GM18508 (cell line): ENCODE results near the gene KLK11.
"Not testable (repeated sequence)": the region's sequence is repeated elsewhere in the genome, so short reads cannot be mapped to it uniquely, and the experiment has no call there.

Experiments
- ATAC-seq: cut with Tn5 transposase; IDR thresholded peaks from one replicate; pipeline ENCODE4 v1.9.1; 2021; ENCODE audit warnings: moderate number of reproducible peaks; ENCODE audit not compliant: insufficient read depth, unreplicated experiment

KLK11 gene

GRCh38 chr19:51007488-51007887 lies 18.9 kb downstream of the KLK11 start:
- no peak for ATAC-seq

GRCh38 chr19:51006406-51006805 lies 20.0 kb downstream of the KLK11 start:
- ATAC-seq, result no peak

GRCh38 chr19:51005248-51005647 lies 21.2 kb downstream of the KLK11 start:
- ATAC-seq, result no peak

- no peak for ATAC-seq
Measured at GRCh38 chr19:51003316-51003715, 23.1 kb downstream of the KLK11 start.

- ATAC-seq, result no peak
Measured at GRCh38 chr19:51002542-51003311, 23.7 kb downstream of the KLK11 start.

DNA sequence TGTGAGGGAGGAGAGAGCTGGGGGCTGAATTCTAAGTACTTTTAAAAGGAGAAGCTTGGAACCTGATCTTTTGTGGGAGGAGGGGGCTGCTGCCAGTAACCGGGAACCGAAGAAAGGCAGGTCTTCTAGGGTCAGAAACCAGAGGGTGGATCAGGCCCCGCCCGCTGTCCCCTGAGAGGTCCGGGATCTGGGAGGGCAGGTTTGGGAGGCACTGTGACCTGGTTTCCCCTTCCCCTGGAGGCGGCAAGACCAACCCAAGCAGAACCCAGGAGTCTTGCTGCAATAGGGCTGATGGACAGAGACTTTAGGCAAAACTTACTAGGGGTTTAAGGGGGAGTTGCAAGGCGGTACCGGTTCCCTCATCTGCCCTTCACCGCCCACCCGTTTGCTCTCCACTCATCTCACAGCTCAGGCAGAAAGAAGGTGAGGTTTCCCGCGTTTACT lies 24.3 kb downstream of the KLK11 start:
- ATAC-seq, result no peak

DNA sequence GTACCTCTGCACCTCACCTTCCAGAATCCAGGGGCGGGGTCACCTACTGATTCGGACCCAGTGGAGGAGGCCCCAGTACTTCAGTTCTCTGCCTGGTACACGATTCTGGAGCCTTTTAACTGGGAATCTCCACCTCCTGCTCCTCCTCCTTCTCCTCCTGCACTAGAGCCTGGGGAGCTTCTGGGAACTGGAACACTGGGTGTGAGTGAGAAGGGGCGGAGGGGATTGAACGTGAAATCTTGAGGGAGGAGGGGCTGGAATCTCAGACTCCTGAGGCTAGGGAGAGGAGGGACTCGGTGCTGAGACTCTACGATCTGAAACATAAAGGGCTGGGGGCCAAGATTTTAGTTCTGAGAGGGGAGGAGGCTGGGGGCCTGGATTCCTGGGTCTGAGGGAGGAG lies 24.9 kb downstream of the KLK11 start, which contains the start of gene KLK8:
Gene KLK8, minus strand, starts transcription at position 90 of the 400 bp plus-strand sequence. CDS start 437 bp downstream, outside the sequence.
- ATAC-seq, result no peak

- ATAC-seq, result no peak
Measured at GRCh38 chr19:51000981-51001380, 25.4 kb downstream of the KLK11 start.

DNA sequence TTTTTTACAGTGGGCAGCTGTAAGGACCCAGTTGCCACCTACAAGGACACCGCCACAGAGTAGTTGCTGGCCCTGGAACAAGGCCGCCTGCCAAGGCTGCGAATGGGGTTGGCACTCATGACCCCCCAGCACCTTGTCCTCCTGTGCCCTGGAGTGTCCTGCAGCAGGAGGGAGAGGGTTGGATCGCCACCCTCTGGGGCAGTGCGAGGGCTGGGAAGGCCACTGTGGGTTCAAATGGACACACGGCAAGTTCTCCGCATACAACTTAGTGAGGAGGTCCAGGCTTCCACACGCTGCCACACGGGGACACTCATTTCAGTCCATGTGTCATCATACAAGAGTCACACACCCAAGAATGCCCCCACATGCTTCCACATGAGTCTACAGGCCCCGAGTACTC lies 26.0 kb downstream of the KLK11 start:
- ATAC-seq, result no peak

DNA sequence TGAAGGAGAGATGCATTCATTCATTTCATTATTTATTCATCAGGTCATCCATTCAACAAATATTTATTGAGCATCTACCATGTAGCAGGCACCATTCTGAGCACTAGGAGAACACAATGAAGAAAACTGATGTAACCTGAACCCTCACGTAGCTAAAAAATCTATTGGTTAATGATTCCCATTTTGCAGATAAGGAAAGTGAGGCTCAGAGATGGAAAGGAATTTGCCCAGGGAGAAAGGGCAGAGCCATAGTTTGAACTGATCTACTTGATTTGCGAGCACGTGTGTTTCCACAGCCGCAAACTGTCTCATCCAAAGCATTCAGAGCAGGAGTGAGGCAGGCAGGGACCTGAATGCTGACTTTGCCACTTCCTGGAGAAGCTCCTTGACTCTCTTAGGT lies 27.7 kb downstream of the KLK11 start:
- no peak for ATAC-seq

GRCh38 chr19:50998061-50998460 lies 28.4 kb downstream of the KLK11 start:
- ATAC-seq, result no peak

DNA sequence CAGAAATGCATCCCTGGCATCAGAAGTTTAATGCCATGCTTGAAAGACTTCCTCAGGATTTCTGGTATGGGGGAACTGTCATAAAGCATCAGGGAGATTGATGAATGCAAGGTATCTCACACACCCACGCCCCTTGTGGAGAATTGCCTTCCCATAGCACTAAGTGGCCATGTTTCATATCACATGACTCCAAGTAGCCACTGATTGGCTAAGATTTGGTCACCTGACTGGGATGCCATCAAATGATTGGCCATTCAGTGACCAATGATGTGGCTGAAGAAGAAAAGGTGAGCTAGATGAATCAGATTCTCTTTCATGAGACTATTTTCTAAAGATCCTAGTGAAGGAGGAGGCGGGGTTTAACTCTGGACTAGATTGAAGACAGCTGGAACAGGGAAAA lies 32.3 kb downstream of the KLK11 start:
- ATAC-seq, result no peak

DNA sequence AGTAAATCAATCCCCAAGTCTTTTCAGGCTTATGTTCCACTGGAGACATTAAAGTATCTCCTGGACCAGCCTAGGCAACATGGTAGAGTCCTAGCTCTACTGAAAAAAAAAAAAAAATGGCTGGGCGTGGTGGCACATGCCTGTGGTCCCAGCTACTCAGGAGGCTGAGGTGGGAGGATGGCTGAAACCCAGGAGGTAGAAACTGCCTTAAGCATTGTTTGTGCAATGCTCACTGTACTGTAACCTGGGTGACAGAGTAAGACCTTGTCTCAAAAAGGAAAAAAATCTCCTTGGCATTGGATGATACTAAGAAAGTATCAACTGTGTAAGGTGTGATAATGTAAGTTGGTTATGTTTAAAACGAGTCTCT lies 33.8 kb downstream of the KLK11 start:
- no peak for ATAC-seq

DNA sequence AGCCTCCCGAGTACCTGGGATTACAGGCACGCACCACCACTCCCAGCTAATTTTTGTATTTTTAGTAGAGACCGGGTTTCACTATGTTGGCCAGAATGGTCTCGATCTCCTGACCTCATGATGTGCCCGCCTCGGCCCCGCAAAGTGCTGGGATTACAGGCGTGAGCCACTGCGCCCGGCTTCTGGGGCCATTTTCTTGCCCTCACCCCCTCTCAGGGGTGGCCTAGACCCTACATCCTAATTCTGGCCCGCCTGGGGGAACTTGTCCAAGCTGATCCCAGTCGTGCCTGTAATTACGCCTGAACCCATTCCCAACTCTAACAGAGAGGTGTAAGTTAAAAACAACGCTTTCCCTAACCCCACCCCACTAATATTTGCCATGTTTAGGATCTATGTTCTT lies 42.0 kb downstream of the KLK11 start:
- ATAC-seq, result not testable (repeated sequence)

DNA sequence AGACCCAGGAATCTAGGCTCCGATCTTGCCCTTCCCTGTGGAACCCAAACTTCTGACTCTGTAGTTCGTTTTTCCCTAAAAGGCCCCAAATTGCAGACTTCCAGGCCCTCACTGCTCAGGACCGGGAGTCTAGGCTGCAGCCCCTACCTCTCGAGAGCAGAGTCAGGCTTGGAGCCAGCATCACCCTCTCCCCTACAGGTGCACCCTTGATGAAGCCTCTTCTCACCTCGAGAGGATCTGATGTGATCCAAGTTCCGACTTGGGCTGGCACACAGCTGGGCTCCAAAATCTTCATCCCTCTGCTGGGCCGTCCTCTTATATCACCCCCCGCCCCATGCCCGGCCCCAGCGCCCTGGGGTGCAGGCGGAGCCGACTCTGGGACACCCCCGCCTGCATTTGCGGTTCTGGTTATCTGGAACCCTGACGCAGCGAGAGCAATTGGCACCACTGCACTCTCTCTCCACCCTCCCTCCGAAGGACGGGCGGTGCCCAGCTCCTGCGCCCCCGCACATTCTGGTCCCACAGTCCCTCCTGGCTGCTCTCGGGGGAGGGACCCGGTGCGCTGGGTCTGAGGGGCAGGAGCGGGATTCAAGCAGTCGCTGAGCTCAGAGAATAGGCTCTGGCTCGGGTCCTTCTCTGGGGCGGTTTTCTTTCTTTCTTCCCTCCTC lies 42.7 kb downstream of the KLK11 start, which contains the start of gene KLK7:
Gene KLK7, minus strand, starts transcription at position 293 of the 668 bp plus-strand sequence. CDS start 1,518 bp downstream, outside the sequence.
- no peak for ATAC-seq

- no peak for ATAC-seq
Measured at GRCh38 chr19:50982186-50982585, 44.2 kb downstream of the KLK11 start.

DNA sequence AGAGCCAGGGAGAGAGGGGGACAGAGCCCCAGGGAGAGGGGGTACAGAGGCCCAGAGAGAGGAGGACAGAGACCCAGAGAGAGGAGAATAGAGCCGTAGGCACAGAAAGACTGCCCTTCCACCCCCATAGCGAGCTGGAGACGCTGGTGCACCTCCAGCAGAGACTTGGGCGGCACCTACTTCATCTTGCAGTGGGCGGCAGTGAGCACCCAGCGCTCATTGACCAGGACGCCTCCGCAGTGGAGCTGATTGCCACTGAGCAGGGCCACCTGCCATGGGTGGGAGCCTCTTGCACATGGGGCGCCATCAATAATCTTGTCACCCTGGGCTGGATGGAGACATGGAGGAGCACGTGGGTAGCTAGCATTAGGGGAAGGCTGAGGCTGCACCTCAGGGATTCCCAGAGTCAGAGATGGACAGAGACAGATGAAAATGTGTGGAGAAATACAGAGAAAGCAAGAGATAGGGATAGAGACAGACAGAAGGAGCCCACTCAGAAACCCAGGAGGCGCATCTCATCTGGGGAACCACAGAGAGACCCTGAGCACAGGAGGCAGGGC lies 44.7 kb downstream of the KLK11 start:
- no peak for ATAC-seq

GRCh38 chr19:50980208-50980607 lies 46.2 kb downstream of the KLK11 start:
- ATAC-seq, result no peak

- ATAC-seq, result no peak
Measured at GRCh38 chr19:50979758-50980157, 46.7 kb downstream of the KLK11 start.

DNA sequence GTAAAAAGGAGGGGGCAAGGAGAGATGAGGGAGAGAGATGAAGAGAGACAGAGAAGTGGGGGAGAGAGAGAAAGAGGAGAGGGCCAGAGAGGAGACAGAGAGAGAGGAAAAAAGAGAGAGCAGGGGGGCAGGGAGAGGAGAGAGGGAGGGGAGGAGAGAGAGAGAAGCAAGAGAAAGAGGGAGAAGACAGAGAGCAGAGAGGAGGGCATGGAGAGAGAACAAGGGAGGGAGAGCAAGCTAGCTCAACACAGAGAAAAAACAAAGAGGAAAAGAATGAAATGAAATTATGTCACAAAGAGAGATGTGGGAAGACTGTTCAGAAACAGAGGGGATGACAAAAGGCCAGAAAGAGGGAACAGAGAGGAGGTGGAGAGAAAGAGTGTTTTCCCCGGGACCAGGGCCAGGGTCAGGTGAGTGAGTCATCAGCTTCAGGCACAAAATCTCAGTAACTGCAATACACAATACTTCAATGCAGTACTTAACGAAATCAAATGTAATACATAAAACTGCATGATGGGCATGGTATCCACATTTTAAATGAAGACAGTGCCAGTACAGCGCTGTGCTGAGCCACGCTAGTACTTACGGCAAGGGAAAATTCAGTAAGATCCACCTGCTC lies 47.5 kb downstream of the KLK11 start:
- ATAC-seq, result no peak

GRCh38 chr19:50977626-50978025 lies 48.8 kb downstream of the KLK11 start:
- no peak for ATAC-seq
